ENCODE measurements around the gene VTI1A. TPM values are rescaled to one million over a fixed set of nuclear protein-coding genes. Genes with fewer than 3 reads are reported as not detected.

Gene VTI1A
- total and polyA plus RNA-seq, 2 experiments from 2014 or later, result 26.8 to 31.0 TPM

DNA sequence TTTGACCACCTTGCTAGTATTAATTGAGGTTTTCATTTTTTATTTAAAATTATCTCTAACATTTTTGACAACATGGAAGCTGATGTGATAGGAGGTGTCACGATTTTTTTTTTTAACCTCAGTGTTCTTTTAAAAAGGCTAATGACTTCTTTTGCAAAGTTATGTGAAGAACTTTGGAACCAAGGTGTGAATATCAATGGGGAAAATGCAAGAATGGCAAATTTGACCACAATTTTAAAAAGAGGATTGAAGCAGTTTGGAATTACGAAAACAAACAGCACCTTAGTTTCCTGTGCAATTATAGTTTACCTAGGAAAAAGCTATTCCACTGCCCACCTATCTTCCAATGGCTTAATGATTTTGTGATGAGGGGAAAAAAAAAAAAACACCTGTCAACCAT is 232.4 kb downstream of the VTI1A start:
- H3K27me3 ChIP-seq (ENCODE audit: insufficient read depth), result no peaks in the 10 kb centered on the region
- H3K4me1 Mint-ChIP-seq, result peaks cover 28% of the 10 kb centered on the region
- no peak overlapping the region for H3K4me3 Mint-ChIP-seq
- TF ChIP-seq, protein P1, sequence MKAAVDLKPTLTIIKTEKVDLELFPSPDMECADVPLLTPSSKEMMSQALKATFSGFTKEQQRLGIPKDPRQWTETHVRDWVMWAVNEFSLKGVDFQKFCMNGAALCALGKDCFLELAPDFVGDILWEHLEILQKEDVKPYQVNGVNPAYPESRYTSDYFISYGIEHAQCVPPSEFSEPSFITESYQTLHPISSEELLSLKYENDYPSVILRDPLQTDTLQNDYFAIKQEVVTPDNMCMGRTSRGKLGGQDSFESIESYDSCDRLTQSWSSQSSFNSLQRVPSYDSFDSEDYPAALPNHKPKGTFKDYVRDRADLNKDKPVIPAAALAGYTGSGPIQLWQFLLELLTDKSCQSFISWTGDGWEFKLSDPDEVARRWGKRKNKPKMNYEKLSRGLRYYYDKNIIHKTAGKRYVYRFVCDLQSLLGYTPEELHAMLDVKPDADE (IDR thresholded peaks at IDR 0.05), result no peak
- TF ChIP-seq STAT1 (IDR thresholded peaks at IDR 0.05; ENCODE audit: unreplicated experiment), result no peak
- TF ChIP-seq POLR2AphosphoS5 (IDR thresholded peaks at IDR 0.05; ENCODE audit: low read depth), result no peak
- no peak for TF ChIP-seq ZNF114 (CRISPR knock-in tag; IDR thresholded peaks at IDR 0.05)
- TF ChIP-seq ZNF331 (CRISPR knock-in tag; IDR thresholded peaks at IDR 0.05; ENCODE audit: low read depth), result no peak
- TF ChIP-seq CREB1 (CRISPR knock-in tag; IDR thresholded peaks at IDR 0.05; ENCODE audit: low read depth), result no peak
- no peak for TF ChIP-seq JUNB (IDR thresholded peaks at IDR 0.05; ENCODE audit: unreplicated experiment)
- TF ChIP-seq, protein P2, sequence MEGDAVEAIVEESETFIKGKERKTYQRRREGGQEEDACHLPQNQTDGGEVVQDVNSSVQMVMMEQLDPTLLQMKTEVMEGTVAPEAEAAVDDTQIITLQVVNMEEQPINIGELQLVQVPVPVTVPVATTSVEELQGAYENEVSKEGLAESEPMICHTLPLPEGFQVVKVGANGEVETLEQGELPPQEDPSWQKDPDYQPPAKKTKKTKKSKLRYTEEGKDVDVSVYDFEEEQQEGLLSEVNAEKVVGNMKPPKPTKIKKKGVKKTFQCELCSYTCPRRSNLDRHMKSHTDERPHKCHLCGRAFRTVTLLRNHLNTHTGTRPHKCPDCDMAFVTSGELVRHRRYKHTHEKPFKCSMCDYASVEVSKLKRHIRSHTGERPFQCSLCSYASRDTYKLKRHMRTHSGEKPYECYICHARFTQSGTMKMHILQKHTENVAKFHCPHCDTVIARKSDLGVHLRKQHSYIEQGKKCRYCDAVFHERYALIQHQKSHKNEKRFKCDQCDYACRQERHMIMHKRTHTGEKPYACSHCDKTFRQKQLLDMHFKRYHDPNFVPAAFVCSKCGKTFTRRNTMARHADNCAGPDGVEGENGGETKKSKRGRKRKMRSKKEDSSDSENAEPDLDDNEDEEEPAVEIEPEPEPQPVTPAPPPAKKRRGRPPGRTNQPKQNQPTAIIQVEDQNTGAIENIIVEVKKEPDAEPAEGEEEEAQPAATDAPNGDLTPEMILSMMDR (conservative IDR thresholded peaks at IDR 0.05; ENCODE audit: low read depth in 2 of 2), result no peak
- TF ChIP-seq, protein P3, sequence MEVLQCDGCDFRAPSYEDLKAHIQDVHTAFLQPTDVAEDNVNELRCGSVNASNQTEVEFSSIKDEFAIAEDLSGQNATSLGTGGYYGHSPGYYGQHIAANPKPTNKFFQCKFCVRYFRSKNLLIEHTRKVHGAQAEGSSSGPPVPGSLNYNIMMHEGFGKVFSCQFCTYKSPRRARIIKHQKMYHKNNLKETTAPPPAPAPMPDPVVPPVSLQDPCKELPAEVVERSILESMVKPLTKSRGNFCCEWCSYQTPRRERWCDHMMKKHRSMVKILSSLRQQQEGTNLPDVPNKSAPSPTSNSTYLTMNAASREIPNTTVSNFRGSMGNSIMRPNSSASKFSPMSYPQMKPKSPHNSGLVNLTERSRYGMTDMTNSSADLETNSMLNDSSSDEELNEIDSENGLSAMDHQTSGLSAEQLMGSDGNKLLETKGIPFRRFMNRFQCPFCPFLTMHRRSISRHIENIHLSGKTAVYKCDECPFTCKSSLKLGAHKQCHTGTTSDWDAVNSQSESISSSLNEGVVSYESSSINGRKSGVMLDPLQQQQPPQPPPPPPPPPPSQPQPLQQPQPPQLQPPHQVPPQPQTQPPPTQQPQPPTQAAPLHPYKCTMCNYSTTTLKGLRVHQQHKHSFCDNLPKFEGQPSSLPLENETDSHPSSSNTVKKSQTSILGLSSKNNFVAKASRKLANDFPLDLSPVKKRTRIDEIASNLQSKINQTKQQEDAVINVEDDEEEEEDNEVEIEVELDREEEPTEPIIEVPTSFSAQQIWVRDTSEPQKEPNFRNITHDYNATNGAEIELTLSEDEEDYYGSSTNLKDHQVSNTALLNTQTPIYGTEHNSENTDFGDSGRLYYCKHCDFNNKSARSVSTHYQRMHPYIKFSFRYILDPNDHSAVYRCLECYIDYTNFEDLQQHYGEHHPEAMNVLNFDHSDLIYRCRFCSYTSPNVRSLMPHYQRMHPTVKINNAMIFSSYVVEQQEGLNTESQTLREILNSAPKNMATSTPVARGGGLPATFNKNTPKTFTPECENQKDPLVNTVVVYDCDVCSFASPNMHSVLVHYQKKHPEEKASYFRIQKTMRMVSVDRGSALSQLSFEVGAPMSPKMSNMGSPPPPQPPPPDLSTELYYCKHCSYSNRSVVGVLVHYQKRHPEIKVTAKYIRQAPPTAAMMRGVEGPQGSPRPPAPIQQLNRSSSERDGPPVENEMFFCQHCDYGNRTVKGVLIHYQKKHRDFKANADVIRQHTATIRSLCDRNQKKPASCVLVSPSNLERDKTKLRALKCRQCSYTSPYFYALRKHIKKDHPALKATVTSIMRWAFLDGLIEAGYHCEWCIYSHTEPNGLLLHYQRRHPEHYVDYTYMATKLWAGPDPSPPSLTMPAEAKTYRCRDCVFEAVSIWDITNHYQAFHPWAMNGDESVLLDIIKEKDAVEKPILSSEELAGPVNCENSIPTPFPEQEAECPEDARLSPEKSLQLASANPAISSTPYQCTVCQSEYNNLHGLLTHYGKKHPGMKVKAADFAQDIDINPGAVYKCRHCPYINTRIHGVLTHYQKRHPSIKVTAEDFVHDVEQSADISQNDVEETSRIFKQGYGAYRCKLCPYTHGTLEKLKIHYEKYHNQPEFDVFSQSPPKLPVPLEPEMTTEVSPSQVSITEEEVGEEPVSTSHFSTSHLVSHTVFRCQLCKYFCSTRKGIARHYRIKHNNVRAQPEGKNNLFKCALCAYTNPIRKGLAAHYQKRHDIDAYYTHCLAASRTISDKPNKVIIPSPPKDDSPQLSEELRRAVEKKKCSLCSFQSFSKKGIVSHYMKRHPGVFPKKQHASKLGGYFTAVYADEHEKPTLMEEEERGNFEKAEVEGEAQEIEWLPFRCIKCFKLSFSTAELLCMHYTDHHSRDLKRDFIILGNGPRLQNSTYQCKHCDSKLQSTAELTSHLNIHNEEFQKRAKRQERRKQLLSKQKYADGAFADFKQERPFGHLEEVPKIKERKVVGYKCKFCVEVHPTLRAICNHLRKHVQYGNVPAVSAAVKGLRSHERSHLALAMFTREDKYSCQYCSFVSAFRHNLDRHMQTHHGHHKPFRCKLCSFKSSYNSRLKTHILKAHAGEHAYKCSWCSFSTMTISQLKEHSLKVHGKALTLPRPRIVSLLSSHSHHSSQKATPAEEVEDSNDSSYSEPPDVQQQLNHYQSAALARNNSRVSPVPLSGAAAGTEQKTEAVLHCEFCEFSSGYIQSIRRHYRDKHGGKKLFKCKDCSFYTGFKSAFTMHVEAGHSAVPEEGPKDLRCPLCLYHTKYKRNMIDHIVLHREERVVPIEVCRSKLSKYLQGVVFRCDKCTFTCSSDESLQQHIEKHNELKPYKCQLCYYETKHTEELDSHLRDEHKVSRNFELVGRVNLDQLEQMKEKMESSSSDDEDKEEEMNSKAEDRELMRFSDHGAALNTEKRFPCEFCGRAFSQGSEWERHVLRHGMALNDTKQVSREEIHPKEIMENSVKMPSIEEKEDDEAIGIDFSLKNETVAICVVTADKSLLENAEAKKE (CRISPR knock-in tag; IDR thresholded peaks at IDR 0.05), result no peak
- TF ChIP-seq EZH2 (IDR thresholded peaks at IDR 0.05; ENCODE audit: low read depth, unreplicated experiment), result no peak
- TF ChIP-seq NANOG (IDR thresholded peaks at IDR 0.05; ENCODE audit: borderline replicate concordance), result no peak; the same call in 1 of the 2 replicates
- TF ChIP-seq EZH2phosphoT487 (IDR thresholded peaks at IDR 0.05; ENCODE audit: unreplicated experiment), result no peak
- TF ChIP-seq, protein P4, sequence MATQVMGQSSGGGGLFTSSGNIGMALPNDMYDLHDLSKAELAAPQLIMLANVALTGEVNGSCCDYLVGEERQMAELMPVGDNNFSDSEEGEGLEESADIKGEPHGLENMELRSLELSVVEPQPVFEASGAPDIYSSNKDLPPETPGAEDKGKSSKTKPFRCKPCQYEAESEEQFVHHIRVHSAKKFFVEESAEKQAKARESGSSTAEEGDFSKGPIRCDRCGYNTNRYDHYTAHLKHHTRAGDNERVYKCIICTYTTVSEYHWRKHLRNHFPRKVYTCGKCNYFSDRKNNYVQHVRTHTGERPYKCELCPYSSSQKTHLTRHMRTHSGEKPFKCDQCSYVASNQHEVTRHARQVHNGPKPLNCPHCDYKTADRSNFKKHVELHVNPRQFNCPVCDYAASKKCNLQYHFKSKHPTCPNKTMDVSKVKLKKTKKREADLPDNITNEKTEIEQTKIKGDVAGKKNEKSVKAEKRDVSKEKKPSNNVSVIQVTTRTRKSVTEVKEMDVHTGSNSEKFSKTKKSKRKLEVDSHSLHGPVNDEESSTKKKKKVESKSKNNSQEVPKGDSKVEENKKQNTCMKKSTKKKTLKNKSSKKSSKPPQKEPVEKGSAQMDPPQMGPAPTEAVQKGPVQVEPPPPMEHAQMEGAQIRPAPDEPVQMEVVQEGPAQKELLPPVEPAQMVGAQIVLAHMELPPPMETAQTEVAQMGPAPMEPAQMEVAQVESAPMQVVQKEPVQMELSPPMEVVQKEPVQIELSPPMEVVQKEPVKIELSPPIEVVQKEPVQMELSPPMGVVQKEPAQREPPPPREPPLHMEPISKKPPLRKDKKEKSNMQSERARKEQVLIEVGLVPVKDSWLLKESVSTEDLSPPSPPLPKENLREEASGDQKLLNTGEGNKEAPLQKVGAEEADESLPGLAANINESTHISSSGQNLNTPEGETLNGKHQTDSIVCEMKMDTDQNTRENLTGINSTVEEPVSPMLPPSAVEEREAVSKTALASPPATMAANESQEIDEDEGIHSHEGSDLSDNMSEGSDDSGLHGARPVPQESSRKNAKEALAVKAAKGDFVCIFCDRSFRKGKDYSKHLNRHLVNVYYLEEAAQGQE (IDR thresholded peaks at IDR 0.05; ENCODE audit: unreplicated experiment), result no peak
- no peaks in the 10 kb centered on the region for H3K36me3 Mint-ChIP-seq (ENCODE audit: low read depth)
- H3K9me2 ChIP-seq (ENCODE audit: insufficient read depth), result 0 out of 2 replicates have a peak, but pooled peaks cover 6% of the 10 kb centered on the region
- H3K79me2 ChIP-seq (replicated peaks; ENCODE audit: insufficient read depth), result no peaks in the 10 kb centered on the region
- no peaks in the 10 kb centered on the region for H3F3A ChIP-seq (replicated peaks; ENCODE audit: low read depth)
- H3K27ac Mint-ChIP-seq, result peak overlapping the region; percentile 92; the same call in 1 of the 2 replicates
- no peaks in the 10 kb centered on the region for H4K20me1 ChIP-seq (replicated peaks; ENCODE audit: insufficient read depth)
- H3K27me3 Mint-ChIP-seq (ENCODE audit: insufficient read depth, low read depth, poor library complexity), result peaks cover 4% of the 10 kb centered on the region
- H3K9me3 Mint-ChIP-seq, result no peaks in the 10 kb centered on the region
- 0 out of 2 replicates have a peak overlapping the region, but pooled peaks have one; percentile 6 for H3K4me3 ChIP-seq
- H2AFZ ChIP-seq, result no peak overlapping the region
- H3K4me1 ChIP-seq (ENCODE audit: insufficient read depth), result peaks cover 43% of the 10 kb centered on the region
- H3K4me2 ChIP-seq, result peak overlapping the region; percentile 26
- H3K27ac ChIP-seq (ENCODE audit: low read depth), result peak overlapping the region; percentile 89
- ATAC-seq (no peak), DNase-seq (ENCODE audit: low spot score) (peak; percentile 44)
- no peaks in the 10 kb centered on the region for H3K36me3 ChIP-seq (ENCODE audit: insufficient read depth)
